Subcutaneous adipose tissue (tissue), 4 donors: Measurements from ENCODE around the gene SMO. TPM values are rescaled to one million over a fixed set of nuclear protein-coding genes. Genes with fewer than 3 reads are reported as not detected.

Experiments used
- CTCF ChIP-seq: fragments of 450-650 bp; IDR thresholded peaks from one replicate; pipeline ENCODE4 v1.5.1; 2016; ENCODE audit warnings: low read depth, mild to moderate bottlenecking, control low read depth, antibody characterized with exemption, moderate library complexity
- total RNA-seq, 4 donors: library from RNA; depleted of rRNA; stranded (reverse); fragments of >200 nt; gene quantifications; one replicate each; pipeline ENCODE4 v1.1.0, GENCODE V29; 2016

SMO gene
- total RNA-seq, 4 donors from 2014 or later, result 1.7 to 5.9 (median 4.8) TPM

GRCh38 chr7:129189661-129190310 lies 1.4 kb downstream of the SMO start:
- no peak for TF ChIP-seq CTCF

- TF ChIP-seq CTCF, result no peak
These were observed 2.8 kb downstream of the SMO start for GRCh38 chr7:129191272-129191671.

DNA sequence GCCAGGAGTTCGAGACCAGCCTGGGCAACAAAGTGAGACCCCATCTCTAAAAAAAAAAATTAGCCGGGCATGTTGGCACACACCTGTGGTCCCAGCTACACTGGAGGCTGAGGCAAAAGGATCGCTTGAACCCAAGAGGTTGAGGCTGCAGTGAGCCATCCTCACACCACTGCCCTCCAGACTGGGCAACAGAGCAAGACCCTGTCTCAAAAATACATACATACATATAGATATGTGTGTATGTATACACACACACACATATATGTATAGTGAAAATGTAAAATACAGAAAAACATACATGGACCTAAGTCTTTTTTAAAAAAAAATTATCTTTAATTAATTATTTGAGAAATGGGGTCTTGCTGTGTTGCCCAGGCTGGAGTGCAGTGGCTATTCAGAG lies 5.5 kb downstream of the SMO start:
- no peak for TF ChIP-seq CTCF

- TF ChIP-seq CTCF, result no peak
These were observed 9.3 kb downstream of the SMO start for GRCh38 chr7:129197771-129198170.

GRCh38 chr7:129199406-129199805 lies 11.0 kb downstream of the SMO start:
- no peak for TF ChIP-seq CTCF

- no peak for TF ChIP-seq CTCF
These were observed 13.8 kb downstream of the SMO start for GRCh38 chr7:129202058-129202777.

DNA sequence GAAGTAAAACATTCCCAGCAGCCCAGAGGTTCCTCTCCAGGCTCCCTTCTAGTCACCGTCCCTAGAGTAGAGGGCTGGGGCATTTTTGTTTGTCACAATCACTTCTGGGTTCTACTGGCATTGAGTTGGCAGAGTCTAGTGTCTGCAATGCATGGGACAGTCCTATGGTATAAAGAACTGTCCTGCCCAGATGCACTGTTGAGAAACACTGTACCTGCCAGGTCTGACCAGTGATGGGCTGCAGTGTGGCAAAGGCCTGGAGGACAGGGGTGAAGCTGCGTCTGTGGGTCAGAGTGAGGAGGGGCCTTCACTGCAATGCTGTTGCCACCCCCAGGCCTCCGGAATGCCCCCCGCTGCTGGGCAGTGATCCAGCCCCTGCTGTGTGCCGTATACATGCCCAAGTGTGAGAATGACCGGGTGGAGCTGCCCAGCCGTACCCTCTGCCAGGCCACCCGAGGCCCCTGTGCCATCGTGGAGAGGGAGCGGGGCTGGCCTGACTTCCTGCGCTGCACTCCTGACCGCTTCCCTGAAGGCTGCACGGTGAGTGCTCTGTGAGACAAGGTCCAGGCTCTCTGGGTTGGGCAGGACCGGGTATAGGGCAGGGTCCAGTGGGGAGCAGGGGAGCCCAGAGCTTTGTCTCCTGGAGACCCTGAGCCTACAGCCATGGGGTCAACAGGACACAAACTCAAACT lies 14.8 kb downstream of the SMO start:
- no peak for TF ChIP-seq CTCF
